GM12891 (cell line): ENCODE data around the gene EFCAB11.

ENCODE experiments used
- PAX5 ChIP-seq: IDR thresholded peaks from 2 replicates; pipeline ENCODE4 v1.6.1; 2011; ENCODE audit warnings: low read length, moderate library complexity, mild to moderate bottlenecking; ENCODE audit not compliant: insufficient read depth, severe bottlenecking
- POLR2A ChIP-seq: IDR thresholded peaks from 2 replicates; pipeline ENCODE4 v1.6.1; 2011; ENCODE audit warnings: low read depth, low read length, control low read depth
- POLR2AphosphoS5 ChIP-seq: IDR thresholded peaks from 2 replicates; pipeline ENCODE4 v1.6.1; 2011; ENCODE audit warnings: low read depth, low read length, control low read depth
- SPI1 ChIP-seq: IDR thresholded peaks from 2 replicates; pipeline ENCODE4 v1.6.1; 2011; ENCODE audit warnings: low read depth, low read length, control low read depth

DNA sequence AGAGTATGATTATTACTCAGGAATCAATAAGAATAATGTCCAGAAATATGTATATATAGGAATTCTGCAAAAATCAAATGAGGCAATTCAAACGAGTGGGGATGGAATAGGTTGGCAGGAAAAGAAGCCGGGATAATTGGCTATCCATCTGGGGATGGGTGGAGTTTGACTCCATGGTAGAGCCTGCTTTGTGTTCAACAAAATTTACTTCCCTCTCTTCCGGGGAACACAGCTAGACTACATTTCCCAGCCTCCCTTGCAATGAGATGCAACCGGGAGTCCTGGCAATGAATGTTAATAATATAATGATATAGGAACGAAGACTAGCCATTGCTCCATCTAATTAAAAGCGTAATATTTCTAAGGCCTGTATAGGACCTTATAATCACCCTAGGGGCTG, 146.6 kb downstream of the EFCAB11 start:
- no peak for TF ChIP-seq POLR2AphosphoS5
- TF ChIP-seq POLR2A, result no peak
- TF ChIP-seq PAX5, result no peak
- no peak for TF ChIP-seq SPI1
